Activated naive CD4-positive, alpha-beta T cell treated with anti-CD3 and anti-CD28 coated beads, Interleukin-2, amount 50 U/mL, for 72 hours (primary cell): Measurements from ENCODE around the gene TBC1D9. TPM values are rescaled to one million over a fixed set of nuclear protein-coding genes. Genes with fewer than 3 reads are reported as not detected.

Source experiments
- ATAC-seq, 2 donors: fragments of 150-1000 bp; cut with Tn5 transposase; 2 replicates each; pipeline ENCODE4 v1.10.0; 2021; ENCODE audit warnings: mild to moderate bottlenecking in 2 of 2, moderate library complexity in 2 of 2
- DNase-seq, 2 donors: peaks; one replicate each; pipeline ENCODE4 v3.0.0; 2021 to 2022; ENCODE audit warnings: low spot score in 2 of 2
- H3K27ac Mint-ChIP-seq, 2 donors: one replicate each; pipeline ENCODE4 v1.8.0; 2022; ENCODE audit warnings: mild to moderate bottlenecking in 2 of 2, mixed read lengths in 2 of 2
- H3K36me3 Mint-ChIP-seq, 2 donors: one replicate each; pipeline ENCODE4 v1.8.0; 2022; ENCODE audit warnings: mixed read lengths in 2 of 2
- H3K9me3 Mint-ChIP-seq, 2 donors: one replicate each; pipeline ENCODE4 v1.8.0; 2022; ENCODE audit warnings: mixed read lengths in 2 of 2
- total RNA-seq, 2 donors: library from RNA; stranded (reverse); gene quantifications; one replicate each; pipeline ENCODE4 v1.2.3, GENCODE V29; 2022

The TBC1D9 gene
- total RNA-seq, 2 donors from 2014 or later, result 0.04 TPM; not detected in 1

- Mint-ChIP-seq H3K36me3 (no peaks in the 10 kb centered on the region), H3K9me3 (no peaks in the 10 kb centered on the region), H3K27ac (no peak overlapping the region)
- no peak for ATAC-seq
- no peak for DNase-seq
Observed at GRCh38 chr4:140652601-140653000, 103.6 kb downstream of the TBC1D9 start.

DNA sequence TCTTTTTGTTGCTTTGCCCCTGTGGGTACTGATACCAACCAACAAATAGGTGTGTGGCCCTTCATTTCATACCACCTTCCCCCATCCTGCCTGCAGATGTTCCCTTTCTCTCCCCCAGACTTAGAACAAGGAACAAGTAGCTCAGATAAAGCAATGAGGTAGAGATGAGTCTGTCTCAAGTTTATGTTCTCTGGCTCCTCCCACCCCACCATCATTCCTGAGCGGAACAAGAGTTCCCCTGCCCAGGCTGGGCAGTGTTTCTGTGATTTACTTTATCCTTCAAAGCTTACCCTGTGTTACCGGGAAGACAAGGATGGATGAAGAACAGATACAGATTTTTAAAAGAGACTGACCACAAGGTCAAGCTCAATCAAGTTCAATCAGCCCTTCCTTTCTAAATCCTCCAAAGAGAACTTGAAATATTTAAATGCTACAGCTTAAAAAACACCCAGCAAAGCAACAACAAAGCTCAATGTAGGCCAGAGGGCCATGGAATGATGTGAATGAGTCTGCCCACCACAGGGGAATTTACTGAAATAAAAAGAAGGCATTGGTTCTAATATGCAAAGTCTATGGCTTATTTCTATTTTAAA, 107.4 kb downstream of the TBC1D9 start:
- DNase-seq (no peak), ATAC-seq (no peak)
- Mint-ChIP-seq H3K36me3 (no peaks in the 10 kb centered on the region), H3K9me3 (no peaks in the 10 kb centered on the region), H3K27ac (no peak overlapping the region)

DNA sequence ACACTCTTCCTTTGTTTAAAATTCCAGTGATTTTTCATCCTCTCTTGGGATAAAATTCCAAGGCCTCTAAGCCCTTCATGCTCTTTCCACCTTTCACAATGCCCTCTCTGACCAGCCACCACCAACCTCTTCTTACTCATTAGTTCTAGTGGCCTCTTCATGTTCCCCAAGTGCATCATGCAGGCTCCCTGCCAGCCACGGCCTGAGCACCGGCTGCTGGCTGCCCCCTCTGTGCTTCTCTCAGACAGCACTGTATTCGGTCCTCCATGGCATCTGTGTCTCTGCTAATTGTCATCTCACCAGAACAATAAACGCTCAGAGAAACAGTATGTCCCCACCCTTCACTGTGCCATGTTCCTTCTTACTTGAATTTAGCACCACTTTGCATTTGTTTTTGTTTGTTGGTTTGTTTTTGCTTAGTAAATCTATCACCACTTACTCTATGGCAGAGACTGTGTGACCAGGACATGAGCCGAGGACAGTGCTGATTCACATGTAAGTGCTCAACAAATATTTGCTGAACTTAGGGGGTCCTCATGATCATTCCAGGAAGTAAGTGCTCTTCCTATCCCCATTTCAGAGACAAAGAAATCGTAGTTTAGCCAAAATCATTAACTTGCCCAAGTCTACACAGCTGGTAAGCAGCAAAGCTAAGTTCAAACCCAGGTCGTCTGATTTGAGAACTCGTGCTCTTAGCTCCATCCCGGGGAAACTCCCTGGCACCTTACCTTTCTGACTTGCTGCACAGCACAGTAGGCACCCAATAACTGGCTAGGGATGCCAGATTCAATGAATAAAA, 110.4 kb downstream of the TBC1D9 start:
- H3K27ac Mint-ChIP-seq, result no peak overlapping the region
- ATAC-seq, result no peak
- H3K36me3 Mint-ChIP-seq, result no peaks in the 10 kb centered on the region
- H3K9me3 Mint-ChIP-seq, result no peaks in the 10 kb centered on the region
- DNase-seq, result no peak

DNA sequence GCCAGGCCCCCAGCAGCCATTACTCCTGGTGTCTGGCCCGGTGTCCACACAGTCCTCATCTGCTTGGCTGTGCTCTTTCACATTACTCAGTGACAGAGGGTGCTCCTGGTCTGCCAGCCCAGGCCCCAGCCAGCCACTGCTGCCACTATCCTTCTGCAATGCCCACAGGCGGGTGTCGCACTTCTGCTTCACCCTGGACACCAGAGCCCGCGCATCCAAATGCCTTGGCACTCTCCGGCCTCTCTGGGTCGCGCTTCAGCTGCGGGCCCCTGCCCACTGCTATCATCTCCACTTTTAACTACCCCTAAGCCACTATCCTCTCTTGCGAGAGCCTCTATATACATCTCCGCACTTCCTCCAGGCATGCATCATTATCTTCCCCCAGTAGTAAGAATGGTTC, 111.0 kb downstream of the TBC1D9 start:
- ATAC-seq, result no peak

GRCh38 chr4:140644470-140645185, 111.6 kb downstream of the TBC1D9 start:
- Mint-ChIP-seq H3K36me3 (no peaks in the 10 kb centered on the region), H3K27ac (no peak overlapping the region)

More for the DNA sequence above, 111.0 kb downstream of the TBC1D9 start:
- no peak overlapping the region for H3K27ac Mint-ChIP-seq
- no peak for DNase-seq
- H3K36me3 Mint-ChIP-seq, result no peaks in the 10 kb centered on the region
- no peaks in the 10 kb centered on the region for H3K9me3 Mint-ChIP-seq

DNA sequence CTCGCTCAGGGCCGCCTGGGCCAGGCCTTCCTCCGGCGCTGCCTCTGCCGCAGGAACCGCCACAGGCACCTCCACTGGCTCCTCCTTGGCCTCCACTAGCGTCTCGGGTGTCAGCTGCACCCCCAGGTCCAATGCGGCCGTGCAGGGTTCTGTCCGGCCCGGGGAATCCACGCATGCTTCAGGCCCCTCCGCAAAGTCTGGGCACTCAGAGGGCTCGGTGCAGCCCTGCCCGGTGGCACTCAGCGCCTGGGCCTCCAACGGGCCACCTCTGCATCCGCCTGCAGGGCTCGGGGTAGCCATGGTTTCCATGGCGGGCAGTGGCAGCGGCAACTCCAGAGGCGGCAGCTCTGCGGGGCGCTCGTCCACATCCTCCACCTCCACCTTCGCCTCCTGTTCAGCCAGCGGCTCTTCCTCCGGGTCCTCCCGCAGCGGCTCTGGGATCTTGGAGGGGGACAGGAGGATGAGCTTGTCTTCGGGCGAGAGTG, 112.6 kb downstream of the TBC1D9 start:
- H3K9me3 Mint-ChIP-seq, result no peaks in the 10 kb centered on the region
- ATAC-seq, result no peak
- no peak for DNase-seq
- no peaks in the 10 kb centered on the region for H3K36me3 Mint-ChIP-seq
- no peak overlapping the region for H3K27ac Mint-ChIP-seq

More at GRCh38 chr4:140644470-140645185, 111.6 kb downstream of the TBC1D9 start:
- ATAC-seq (no peak), DNase-seq (no peak)
- no peaks in the 10 kb centered on the region for H3K9me3 Mint-ChIP-seq

- H3K27ac Mint-ChIP-seq, result no peak overlapping the region
- DNase-seq, result no peak
- ATAC-seq, result no peak
- no peaks in the 10 kb centered on the region for H3K36me3 Mint-ChIP-seq
- H3K9me3 Mint-ChIP-seq, result no peaks in the 10 kb centered on the region
Observed at GRCh38 chr4:140642674-140643437, 113.3 kb downstream of the TBC1D9 start.

DNA sequence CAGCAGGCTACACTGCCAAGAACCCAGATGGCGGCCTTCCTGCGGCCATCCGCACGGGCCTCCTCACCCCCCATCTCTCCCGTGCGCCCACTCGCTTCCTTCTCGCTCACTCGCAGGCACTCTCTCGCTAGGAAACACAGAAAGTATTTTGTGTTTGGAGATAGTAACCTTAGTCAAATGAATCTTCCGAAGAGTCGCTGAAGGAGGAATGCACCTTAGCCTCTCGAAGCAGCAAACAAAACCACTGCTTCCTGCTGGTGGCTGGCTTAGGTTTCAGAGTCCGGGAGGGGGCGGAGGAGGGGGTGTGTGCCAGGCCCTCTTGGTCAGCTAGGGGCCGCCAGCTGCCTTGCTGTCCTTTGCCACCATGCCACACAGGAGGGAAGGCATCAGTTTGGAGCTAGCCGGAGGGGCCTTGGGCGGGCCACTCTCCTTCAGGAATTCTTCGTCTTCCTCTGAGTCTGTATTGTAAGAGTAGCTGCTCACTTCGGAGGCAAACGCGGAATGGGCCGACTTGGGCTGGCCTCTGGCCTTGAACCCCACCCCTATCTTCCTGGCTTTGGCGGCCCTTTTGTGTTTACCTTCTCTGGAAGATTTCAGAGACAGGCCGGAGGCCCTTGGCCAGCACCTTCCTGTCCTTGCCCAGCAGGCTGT, 114.3 kb downstream of the TBC1D9 start:
- peak overlapping the region in 1 of 2 donors; percentile 55 for H3K27ac Mint-ChIP-seq
- no peaks in the 10 kb centered on the region for H3K9me3 Mint-ChIP-seq
- no peak for DNase-seq
- H3K36me3 Mint-ChIP-seq, result no peaks in the 10 kb centered on the region
- no peak for ATAC-seq

DNA sequence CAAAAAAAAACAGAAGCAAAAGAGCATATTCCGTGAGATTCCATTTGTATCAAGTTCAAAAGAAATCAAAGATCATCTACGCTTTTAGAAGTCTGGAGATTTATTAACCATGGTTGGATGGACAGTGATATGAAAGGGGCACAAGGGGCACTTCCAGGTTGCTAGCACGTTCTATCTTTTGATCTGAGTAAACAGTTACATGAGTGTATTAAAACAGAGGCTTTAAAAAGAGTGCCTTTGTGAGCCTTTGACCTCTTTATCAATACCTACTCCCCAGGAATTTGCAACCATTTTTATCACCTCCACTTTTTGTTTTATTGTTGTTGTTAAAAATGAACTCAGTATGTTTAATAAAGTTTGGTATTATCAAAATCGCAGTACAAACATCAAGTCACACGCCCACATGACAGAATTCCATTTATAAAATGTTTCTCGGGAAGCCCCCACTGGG, 115.1 kb downstream of the TBC1D9 start:
- no peak for ATAC-seq
- H3K27ac Mint-ChIP-seq, result no peak overlapping the region
- H3K36me3 Mint-ChIP-seq, result no peaks in the 10 kb centered on the region
- DNase-seq, result no peak
- no peaks in the 10 kb centered on the region for H3K9me3 Mint-ChIP-seq

DNA sequence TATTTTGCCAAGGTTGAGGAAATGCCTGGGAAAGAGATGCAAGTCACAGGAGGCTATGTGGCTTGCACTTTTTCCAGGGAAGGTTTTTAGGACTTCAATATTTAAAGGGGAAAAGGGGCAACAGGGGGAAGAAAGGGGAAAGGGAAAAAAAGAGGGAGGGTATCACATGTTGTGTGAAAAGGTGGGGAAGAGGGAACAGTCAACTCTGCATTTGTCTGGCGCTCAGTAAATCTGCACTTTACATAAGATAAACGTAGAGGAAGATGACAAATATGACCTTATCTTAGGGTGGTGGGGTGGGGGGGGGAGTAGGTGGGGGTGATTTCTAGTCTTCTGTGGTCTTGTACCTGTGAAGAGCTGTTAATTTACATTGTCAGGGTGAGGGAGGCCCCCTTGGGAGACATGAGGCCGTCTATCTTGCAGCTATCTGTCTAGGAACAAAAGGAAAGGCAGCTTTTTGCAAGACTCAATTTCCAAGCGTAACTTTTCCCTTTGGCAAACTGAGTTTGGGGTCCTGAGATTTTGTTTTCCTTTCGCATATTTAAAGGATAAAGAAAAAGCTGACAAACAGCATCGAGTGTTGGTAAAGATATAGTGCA, 115.9 kb downstream of the TBC1D9 start:
- DNase-seq (no peak), ATAC-seq (no peak)
- Mint-ChIP-seq H3K9me3 (no peaks in the 10 kb centered on the region), H3K36me3 (no peaks in the 10 kb centered on the region), H3K27ac (no peak overlapping the region)

- H3K9me3 Mint-ChIP-seq, result no peaks in the 10 kb centered on the region
- no peak overlapping the region for H3K27ac Mint-ChIP-seq
- no peaks in the 10 kb centered on the region for H3K36me3 Mint-ChIP-seq
- DNase-seq (no peak), ATAC-seq (no peak)
Observed at GRCh38 chr4:140639066-140639465, 117.1 kb downstream of the TBC1D9 start.

- DNase-seq (peak in 1 of 2 donors; percentile 38), ATAC-seq (peak; percentile 79)
- Mint-ChIP-seq H3K36me3 (no peaks in the 10 kb centered on the region), H3K27ac (no peak overlapping the region), H3K9me3 (no peaks in the 10 kb centered on the region)
Observed at GRCh38 chr4:140637836-140638235, 118.3 kb downstream of the TBC1D9 start.

- ATAC-seq (no peak), DNase-seq (no peak)
- no peak overlapping the region for H3K27ac Mint-ChIP-seq
- no peaks in the 10 kb centered on the region for H3K9me3 Mint-ChIP-seq
- no peaks in the 10 kb centered on the region for H3K36me3 Mint-ChIP-seq
Observed at GRCh38 chr4:140635606-140636005, 120.6 kb downstream of the TBC1D9 start.

DNA sequence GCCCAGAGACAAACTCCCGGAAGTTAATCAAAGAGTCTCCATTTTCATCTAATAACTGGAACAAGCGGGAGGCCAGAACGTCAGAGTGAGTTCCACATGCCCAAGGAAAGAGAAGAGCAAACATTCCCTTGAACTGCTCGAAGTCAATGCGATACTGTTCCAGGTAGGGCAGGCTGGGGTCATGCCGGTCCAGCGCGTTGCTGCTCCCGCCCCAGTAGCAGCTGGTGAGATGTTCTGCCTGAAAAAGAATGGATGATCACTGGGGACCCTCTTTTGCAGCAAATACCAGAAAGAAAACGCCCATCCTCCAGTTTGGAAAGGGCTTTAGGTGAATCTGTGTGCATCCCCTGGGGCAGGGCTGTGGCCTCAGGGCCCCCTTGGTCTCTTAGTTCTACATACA, 122.2 kb downstream of the TBC1D9 start:
- H3K9me3 Mint-ChIP-seq, result no peaks in the 10 kb centered on the region
- no peaks in the 10 kb centered on the region for H3K36me3 Mint-ChIP-seq
- DNase-seq (no peak), ATAC-seq (no peak)
- no peak overlapping the region for H3K27ac Mint-ChIP-seq

GRCh38 chr4:140633124-140633523, 123.1 kb downstream of the TBC1D9 start:
- Mint-ChIP-seq H3K36me3 (no peaks in the 10 kb centered on the region), H3K27ac (no peak overlapping the region), H3K9me3 (no peaks in the 10 kb centered on the region)
- ATAC-seq, result no peak
- no peak for DNase-seq

DNA sequence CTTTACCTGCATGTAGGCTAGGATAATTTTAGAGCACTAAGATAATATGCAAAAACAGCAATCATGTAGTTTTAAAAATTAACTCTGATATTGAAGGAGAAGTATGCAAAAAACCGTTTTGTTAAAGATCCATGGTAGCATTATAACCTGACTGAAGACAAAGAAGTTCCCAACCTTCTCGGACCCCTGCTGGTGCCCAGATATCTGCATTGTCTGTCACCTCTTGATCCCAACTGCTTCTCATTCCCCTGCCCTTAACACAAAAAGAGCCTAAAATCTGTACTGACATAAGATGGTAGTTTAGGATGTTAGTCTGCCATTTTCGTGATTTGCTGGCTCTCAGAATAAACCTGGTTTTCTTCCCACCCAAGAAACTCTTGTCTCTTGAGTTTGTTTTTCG, 125.9 kb downstream of the TBC1D9 start:
- no peaks in the 10 kb centered on the region for H3K9me3 Mint-ChIP-seq
- ATAC-seq (no peak), DNase-seq (no peak)
- H3K36me3 Mint-ChIP-seq, result no peaks in the 10 kb centered on the region
- H3K27ac Mint-ChIP-seq, result no peak overlapping the region
